ENCODE data around the gene APIP. TPM values are rescaled to one million over a fixed set of nuclear protein-coding genes. Genes with fewer than 3 reads are reported as not detected.

APIP gene
- total and polyA plus RNA-seq, 2 of the 8 experiments (the other 6 are each of a cell fraction or from before 2014, with no cell fraction given) = 10.4 to 25.7 TPM

GRCh38 chr11:34959770-34960169 is 43.6 kb upstream of the APIP start (continued):
- TF ChIP-seq CTCF (IDR thresholded peaks at IDR 0.05; ENCODE audit: control extremely low read depth in 1 of 3, insufficient read depth in 1 of 3, low read depth in 1 of 3, low read length in 3 of 3) = no peak
